HG03565 (cell line): ENCODE data around the gene TEX26.

Experiments
- ATAC-seq: cut with Tn5 transposase; IDR thresholded peaks from one replicate; pipeline ENCODE4 v1.9.1; 2021; ENCODE audit warnings: mild to moderate bottlenecking, moderate library complexity; ENCODE audit not compliant: unreplicated experiment

The TEX26 gene

DNA sequence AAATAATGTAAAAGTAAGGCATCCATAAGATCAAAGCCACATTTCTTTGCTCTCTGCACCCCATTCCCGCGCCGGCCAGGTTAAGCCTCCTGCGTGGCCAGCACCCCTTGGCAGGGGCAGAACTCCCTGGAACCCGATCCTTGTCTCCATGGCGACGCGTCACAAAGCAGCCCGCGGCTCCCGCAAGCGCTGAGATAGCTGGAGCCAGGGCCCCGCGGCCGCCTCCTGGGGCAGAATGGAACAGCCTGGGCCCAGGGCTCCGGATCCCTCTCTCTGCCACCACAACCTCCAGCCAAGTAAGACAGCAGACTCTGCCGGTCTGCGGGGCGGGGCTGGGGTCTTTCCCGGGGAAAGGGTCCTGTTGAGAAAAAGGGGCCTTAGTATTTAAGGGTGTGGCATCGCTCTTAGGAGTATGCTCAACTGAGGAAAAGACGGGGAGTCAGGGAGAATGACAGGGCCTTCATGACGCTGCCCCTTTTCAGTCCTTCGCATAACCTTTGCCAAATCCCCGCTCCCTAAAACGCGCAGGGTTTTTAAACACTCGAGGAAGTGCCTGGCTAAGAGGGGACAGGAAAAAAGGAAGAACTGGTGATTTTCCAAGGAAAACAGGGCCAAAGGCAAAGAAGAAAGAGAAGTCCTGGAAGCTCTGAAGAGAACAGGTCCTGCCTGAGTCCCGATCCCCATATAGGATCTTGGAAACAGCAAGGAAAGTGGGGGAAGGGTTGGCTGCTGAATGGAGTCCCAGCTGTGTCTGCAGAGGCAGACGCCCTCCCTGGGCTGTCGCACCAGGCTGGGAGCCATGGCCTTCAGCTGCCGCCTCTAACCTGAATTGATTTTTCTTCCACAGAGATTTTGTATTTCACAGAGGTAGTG is at the start of gene TEX26:
Gene TEX26, plus strand, starts transcription at position 176 of the 873 bp plus-strand sequence. Its CDS starts 60 bp downstream, at position 236.
- ATAC-seq = no peak

DNA sequence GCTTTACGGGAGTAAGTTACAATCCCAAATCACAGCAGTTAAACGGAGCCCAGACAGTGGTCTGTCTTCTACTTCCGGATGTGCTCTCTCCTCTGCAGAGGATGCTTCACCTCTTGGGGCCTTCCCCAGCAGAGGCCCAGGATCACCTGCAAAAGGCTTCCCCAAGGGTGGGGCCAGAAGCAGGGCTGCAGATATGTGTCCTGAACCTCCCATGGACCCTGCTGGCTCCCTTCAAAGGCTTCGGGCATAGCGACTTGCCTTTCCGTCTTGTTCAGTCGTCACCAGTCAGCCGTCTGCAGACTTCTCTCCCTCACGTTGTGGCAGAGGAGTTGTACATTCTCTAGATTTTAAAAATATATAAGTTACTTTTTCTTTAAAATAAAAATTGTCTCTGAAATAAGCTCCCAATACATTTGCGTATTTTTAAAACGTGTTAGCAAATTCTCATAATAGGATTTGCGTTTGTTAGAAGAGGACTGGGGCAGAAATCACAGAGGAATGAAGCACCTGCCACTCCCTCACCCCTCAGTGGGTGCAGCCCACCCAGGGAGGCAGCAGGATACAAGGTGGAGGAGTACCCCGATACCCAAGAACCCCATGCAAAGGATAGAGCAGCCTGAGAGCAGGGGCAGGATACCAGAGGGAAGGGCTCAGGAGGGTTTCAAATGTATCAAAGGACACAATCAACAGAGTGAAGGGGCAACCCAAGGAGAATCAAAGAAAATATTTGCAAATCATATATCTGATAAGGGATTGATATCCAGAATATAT is 49.3 kb upstream of the TEX26 start:
- ATAC-seq = no peak

DNA sequence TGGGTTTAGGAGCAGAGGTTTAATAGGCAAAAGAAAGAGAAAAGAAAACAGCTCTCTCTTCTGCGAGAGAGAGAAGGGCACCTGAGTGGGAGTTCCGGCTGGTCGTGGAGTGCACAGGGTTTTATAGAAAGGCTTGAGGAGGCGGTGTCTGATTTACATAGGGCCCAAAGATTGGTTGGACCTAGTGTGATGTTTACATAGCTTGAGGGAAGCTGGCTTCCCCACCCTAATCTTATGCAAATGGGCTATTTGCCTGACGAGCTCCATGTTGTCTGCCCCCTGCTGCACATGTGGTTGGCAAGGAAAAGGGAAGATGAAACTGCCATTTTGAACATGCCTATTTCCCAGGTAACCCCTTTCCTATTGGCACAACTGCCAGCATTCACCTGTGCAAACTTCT is 47.9 kb upstream of the TEX26 start:
- no peak for ATAC-seq

DNA sequence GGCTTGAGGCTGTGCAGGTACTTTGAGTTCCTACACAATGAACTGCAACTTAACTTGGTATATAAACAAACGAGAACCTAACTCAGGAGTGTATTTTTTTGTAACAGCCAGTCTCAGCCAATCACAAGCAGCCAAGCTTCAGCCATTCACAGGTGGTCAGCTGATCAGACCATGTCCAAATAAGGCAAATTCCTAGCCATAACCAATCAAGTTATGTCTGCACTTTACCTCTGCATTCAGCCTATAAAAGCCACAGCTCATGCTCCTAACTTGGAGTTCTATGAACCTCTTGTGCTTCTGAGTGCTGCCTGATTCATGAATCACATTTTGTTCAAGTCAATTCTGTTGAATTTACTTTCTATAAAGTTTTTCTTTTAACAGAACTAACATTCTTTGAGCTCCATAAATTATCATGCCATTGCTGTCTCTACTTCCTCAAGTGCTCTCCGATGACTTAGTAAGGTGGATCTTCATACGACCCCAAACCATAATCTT is 43.2 kb upstream of the TEX26 start:
- ATAC-seq = no peak

DNA sequence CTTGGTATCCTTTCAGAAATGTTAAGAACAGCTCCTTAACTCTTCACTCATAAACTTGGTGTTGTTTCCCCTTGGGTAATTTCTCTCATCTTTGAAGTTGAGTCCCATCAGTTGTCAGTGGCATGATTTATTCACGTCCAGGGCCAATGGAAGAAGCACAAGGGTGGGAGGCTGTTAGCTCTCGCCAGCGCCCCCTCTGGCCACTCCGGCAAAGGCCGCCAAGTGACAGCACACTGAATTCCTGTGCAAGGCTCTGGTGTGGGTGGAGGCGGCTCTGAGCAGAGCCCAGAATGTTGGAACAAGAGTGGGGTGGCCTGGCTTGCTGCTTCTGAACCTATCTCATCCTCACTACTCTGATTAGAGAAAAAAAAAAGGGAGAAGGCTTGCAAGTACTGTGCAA is 39.5 kb upstream of the TEX26 start:
- no peak for ATAC-seq

- ATAC-seq = no peak
These were observed 36.7 kb upstream of the TEX26 start for GRCh38 chr13:30895773-30896172.

DNA sequence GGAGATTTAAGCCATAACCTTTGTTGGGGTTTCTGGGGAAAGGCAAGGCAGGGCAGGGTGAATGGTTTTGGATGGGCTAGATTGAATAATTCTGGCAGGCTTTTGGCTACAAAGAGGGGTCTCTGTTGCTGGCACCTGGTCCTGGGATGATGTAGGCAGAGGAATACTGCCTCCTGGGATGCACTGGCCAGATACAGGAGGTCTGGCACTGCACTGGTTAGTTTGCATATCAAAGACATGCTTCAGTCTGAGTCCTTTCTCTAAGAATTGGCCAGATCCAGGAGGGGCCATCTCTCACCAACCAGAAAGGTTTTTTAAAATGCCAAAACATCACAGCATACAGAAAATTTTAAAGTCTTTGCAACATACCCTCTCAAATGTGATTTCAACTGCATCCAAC is 34.4 kb upstream of the TEX26 start:
- no peak for ATAC-seq

DNA sequence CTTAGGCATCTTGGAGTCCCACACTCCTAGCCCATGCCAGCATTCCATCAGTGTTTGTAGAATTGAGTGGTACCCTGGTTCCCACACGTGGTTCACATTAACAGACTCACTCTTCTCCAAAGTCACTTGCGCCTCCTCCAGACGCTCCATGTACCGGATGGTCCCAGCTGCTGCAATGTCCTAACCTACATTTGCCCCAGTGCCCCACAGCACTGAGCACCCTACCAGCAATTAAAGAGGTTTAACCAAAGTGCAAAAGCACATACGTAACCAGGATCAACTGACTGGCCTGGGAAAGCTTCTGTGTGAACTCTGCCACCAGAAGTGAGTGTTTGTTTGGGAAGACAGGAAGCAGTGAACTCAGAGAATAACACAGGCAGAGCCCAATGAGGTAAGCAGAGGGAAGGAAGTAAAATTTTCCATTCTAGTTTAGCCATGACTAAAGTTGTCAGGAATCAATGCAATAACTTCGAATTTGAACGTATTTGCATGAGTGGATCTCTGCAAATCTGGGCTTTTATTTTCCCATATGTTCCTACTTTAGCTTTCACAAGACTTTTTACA is 33.7 kb upstream of the TEX26 start:
- no peak for ATAC-seq

DNA sequence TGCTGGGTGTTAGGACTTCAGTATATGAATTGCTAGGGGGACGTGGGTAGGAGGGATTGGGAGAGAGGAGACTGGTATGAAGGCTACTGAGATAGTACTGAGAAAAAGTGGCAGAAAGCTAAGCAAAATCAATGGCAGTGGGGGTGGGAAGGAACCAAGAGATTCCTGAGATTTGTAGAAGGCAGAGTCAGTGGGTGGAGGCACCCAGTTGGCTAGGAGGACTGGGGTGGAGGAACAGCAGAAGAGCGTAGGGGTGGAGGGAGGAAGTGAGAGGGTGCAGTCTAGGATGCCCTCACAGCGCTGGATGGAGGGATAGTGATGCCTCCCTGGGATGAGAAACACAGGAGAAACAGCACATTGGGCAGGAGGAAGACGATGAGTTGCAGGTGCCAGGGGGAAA is 32.0 kb upstream of the TEX26 start:
- ATAC-seq = no peak

DNA sequence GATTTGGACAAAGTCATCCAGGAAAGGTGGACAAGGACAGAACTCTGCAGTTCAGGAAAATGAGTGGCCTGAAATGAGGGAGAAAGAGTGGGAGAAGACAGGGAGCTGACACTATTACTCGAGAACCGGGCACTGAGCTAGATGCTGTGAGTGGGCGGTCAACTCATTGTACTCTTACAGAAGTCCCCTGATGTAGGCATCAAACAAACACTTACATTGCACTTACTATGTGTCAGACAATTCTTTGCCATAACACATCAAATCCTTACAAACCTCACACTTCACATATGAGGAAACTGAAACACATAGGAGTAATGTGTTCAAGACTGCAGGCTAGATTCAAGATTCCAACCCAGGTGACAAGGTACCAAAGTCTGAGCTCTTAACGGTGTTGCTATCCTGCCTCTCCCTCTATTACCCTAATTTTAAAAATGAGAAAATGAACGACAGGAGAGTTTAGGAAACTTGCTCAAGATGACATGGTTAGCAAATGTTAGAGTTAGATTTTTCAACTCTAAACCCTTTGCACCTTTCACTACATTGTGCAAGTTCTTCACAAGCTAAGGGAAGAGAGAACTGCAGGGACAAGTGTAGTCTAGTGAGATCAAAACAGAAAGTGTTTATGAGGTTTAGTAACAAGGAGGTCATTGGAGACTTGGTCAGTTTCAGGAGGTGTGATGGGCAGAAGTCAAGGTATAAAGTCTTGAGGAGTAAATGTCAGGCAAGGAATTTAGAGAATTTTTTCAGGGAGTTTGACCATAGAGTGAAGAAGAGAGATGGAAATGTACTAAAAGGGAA is 31.3 kb upstream of the TEX26 start:
- no peak for ATAC-seq

- ATAC-seq = no peak
These were observed 28.4 kb upstream of the TEX26 start for GRCh38 chr13:30904043-30904442.

GRCh38 chr13:30905932-30906383 is 26.5 kb upstream of the TEX26 start, which contains the start of gene MEDAG:
Gene MEDAG, plus strand, starts transcription at chr13:30906271. Its CDS starts 245 bp downstream, at chr13:30906516.
- ATAC-seq = no peak

DNA sequence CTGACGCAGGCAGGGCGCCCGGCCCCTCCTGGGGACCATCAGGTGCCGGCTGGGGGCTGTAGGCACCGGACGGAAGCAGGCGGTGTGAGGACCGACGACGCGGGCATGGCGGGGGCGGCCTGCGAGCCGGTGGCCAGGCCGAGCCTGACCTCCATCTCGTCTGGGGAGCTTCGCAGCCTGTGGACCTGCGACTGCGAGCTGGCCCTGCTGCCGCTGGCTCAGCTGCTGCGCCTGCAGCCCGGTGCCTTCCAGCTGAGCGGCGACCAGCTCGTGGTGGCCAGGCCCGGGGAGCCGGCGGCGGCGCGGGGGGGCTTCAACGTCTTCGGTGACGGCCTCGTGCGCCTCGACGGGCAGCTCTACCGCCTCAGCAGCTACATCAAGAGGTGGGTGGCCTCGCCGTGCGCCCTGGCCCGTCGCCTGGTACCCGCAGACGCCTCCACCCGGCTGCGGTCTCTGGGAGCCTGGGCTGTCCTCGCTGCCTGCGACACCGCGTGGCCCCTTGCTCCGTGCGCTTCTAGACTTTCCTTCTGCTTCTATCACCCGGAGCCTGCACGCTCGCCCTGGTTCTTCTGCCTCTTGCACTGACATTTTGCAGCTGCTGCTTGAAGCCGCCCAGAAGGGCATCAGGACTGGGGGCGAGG is 25.9 kb upstream of the TEX26 start:
- no peak for ATAC-seq

GRCh38 chr13:30907121-30907861 is 25.2 kb upstream of the TEX26 start:
- ATAC-seq = no peak

GRCh38 chr13:30908416-30908980 is 24.0 kb upstream of the TEX26 start:
- no peak for ATAC-seq

- ATAC-seq = no peak
These were observed 21.8 kb upstream of the TEX26 start for GRCh38 chr13:30910676-30911075.

- ATAC-seq = no peak
These were observed 16.5 kb upstream of the TEX26 start for GRCh38 chr13:30915691-30916541.

DNA sequence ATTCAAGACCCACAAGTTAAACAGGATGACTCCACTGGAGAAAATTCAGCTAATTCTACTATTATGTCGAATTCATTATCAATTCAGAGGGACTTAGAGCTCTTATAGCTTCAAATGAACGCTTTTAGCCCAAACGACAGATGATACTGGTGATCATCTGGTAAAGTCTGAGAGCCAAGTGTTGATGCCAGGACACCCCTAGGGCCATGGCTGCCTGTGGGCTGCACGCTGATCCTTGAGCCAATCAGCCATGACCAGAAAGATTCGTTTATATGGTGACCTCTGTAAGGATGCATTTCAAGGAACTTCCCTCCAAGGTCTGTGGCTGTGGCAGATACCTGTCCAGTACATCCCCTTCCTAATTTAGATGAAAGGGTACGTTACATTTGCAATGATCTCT is 15.5 kb upstream of the TEX26 start:
- no peak for ATAC-seq
